ENCODE data around the gene TFF3.

DNA sequence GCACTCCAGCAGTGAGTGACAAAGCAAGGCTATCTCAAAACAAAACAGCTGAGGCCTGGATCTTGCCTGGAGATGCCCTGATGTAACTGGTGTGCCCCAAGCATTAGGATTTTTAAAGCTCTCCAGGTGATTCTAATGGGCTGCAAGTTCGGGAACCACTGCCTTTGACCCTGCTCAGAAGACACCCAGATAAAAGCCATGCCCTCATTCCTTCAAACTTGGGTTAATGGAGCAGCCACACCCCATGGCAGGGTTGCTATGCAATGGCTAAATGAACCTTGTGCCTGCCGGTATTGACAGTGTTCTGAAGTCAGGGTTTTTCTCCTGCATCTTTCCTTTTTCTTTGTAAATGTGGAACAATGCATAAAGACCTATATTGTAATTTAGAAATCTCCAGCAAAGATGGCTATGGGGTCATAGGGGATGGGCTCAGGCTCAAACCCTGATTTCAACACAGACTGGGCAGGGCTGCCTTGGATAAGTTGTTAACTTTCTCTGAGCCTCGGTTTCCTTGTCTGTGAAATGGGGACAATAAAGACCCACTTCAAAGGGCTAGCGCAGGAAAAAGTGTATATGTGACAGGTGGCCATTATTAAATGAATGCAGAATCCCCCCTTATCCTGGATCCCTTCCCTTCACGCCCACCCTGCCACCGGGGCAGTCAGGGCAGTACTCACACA lies 453 bp downstream of the TFF3 start:
- TF ChIP-seq YY1 (IDR thresholded peaks at IDR 0.05; ENCODE audit: insufficient read depth, insufficient read length) (no peak), ZNF274 (IDR thresholded peaks at IDR 0.05; ENCODE audit: low read depth, low read length) (no peak), SUZ12 (IDR thresholded peaks at IDR 0.05; ENCODE audit: extremely low read depth, insufficient read depth, insufficient read length) (no peak)

All from NT2/D1 (cell line).